Natural killer cell (primary cell): ENCODE results near the gene FCGR2B. TPM values are rescaled to one million over a fixed set of nuclear protein-coding genes. Genes with fewer than 3 reads are reported as not detected.

Experiments
- ATAC-seq, 3 donors: fragments of 150-1000 bp in 2 of 3; fragments of 200-7000 bp in 1 of 3; cut with Tn5 transposase; 1 replicate in 1 of 3; 2 replicates in 2 of 3; pipeline ENCODE4 v1.10.0; 2021; ENCODE audit warnings: mild to moderate bottlenecking in 2 of 3, moderate library complexity in 2 of 3
- DNase-seq, 2 donors: peaks; one replicate each; pipeline versions ENCODE4 v3.0.0 to v3.0.0-alpha.2; 2013 to 2021; ENCODE audit warnings: mixed read lengths in 1 of 2
- H3K27ac ChIP-seq: one replicate; pipeline ENCODE4 v1.5.1; 2013; ENCODE audit warnings: mild to moderate bottlenecking, low read length
- H3K27me3 ChIP-seq: one replicate; pipeline ENCODE4 v1.6.1; 2013; ENCODE audit warnings: low read length; ENCODE audit not compliant: control insufficient read depth, insufficient read depth
- H3K36me3 ChIP-seq: one replicate; pipeline ENCODE4 v1.6.1; 2013; ENCODE audit warnings: low read length; ENCODE audit not compliant: control insufficient read depth, insufficient read depth
- H3K4me1 ChIP-seq: one replicate; pipeline ENCODE4 v1.6.1; 2013; ENCODE audit warnings: low read length; ENCODE audit not compliant: control insufficient read depth, insufficient read depth
- H3K4me3 ChIP-seq: one replicate; pipeline ENCODE4 v1.5.1; 2013; ENCODE audit warnings: low read length
- H3K9me3 ChIP-seq: one replicate; pipeline ENCODE4 v1.6.1; 2013; ENCODE audit warnings: low read length; ENCODE audit not compliant: control insufficient read depth, insufficient read depth
- H3K27ac Mint-ChIP-seq, 2 donors: one replicate each; pipeline ENCODE4 v1.8.0; 2022; ENCODE audit warnings: mild to moderate bottlenecking in 2 of 2, mixed read lengths in 2 of 2, moderate library complexity in 1 of 2
- H3K27me3 Mint-ChIP-seq, 2 donors: one replicate each; pipeline ENCODE4 v1.8.0; 2022; ENCODE audit warnings: low read depth in 2 of 2, mixed read lengths in 2 of 2
- H3K36me3 Mint-ChIP-seq: one replicate; pipeline ENCODE4 v1.8.0; 2022; ENCODE audit warnings: mixed read lengths
- H3K4me1 Mint-ChIP-seq, 2 donors: one replicate each; pipeline ENCODE4 v1.8.0; 2022; ENCODE audit warnings: mixed read lengths in 2 of 2
- H3K4me3 Mint-ChIP-seq: one replicate; pipeline ENCODE4 v1.8.0; 2022; ENCODE audit warnings: mild to moderate bottlenecking, moderate library complexity, mixed read lengths
- H3K9me3 Mint-ChIP-seq, 2 donors: one replicate each; pipeline ENCODE4 v1.8.0; 2022; ENCODE audit warnings: mixed read lengths in 2 of 2
- whole genome bisulfite sequencing: methylation state at CpG from one replicate; pipeline ENCODE4 v1.1.7; 2013; ENCODE audit warnings: missing lambda C conversion rate; ENCODE audit not compliant: insufficient coverage; 5-methylcytosine and 5-hydroxymethylcytosine counted together
- intact Hi-C: fragments of 100-400 bp; cut with micrococcal nuclease; formaldehyde crosslinking; loops from one replicate; pipeline ENCODE4 v1.14.2; 2022
- total RNA-seq, 4 donors: library from RNA; stranded (reverse); fragments of 120-200 nt in 1 of 4; gene quantifications; one replicate each; pipeline versions ENCODE4 v1.2.3 to v1.2.4, GENCODE V29; 2013 to 2022
- TF ChIP-seq, protein P1 (sequence below): fragments of 200-600 bp; IDR thresholded peaks from one replicate; pipeline ENCODE4 v1.8.0; 2022; ENCODE audit warnings: antibody characterized with exemption

Gene FCGR2B
- total RNA-seq, 3 donors from 2014 or later (not counting 1 experiment from before 2014, with no cell fraction given): 12.6 to 76.9 (median 17.0) TPM

- Histone ChIP-seq H3K27ac (peak overlapping the region; percentile 12), H3K27me3 (no peaks in the 10 kb centered on the region), H3K4me1 (no peaks in the 10 kb centered on the region), H3K4me3 (no peak overlapping the region), H3K9me3 (no peaks in the 10 kb centered on the region), H3K36me3 (no peaks in the 10 kb centered on the region)
- TF ChIP-seq, protein P1, sequence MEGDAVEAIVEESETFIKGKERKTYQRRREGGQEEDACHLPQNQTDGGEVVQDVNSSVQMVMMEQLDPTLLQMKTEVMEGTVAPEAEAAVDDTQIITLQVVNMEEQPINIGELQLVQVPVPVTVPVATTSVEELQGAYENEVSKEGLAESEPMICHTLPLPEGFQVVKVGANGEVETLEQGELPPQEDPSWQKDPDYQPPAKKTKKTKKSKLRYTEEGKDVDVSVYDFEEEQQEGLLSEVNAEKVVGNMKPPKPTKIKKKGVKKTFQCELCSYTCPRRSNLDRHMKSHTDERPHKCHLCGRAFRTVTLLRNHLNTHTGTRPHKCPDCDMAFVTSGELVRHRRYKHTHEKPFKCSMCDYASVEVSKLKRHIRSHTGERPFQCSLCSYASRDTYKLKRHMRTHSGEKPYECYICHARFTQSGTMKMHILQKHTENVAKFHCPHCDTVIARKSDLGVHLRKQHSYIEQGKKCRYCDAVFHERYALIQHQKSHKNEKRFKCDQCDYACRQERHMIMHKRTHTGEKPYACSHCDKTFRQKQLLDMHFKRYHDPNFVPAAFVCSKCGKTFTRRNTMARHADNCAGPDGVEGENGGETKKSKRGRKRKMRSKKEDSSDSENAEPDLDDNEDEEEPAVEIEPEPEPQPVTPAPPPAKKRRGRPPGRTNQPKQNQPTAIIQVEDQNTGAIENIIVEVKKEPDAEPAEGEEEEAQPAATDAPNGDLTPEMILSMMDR: no peak
- Mint-ChIP-seq H3K4me1 (no peaks in the 10 kb centered on the region), H3K27ac (no peak overlapping the region), H3K36me3 (no peaks in the 10 kb centered on the region), H3K9me3 (no peaks in the 10 kb centered on the region), H3K27me3 (no peaks in the 10 kb centered on the region), H3K4me3 (no peak overlapping the region)
- ATAC-seq (no peak), DNase-seq (no peak)
- WGBS: 73% methylated on average over 4 of the region's 4 CpGs
- intact Hi-C loops: no loop called here
These were observed 42.6 kb downstream of the FCGR2B start for GRCh38 chr1:161705537-161705936.

- Histone ChIP-seq H3K36me3 (no peaks in the 10 kb centered on the region), H3K4me3 (no peak overlapping the region), H3K27me3 (no peaks in the 10 kb centered on the region), H3K4me1 (no peaks in the 10 kb centered on the region), H3K9me3 (no peaks in the 10 kb centered on the region), H3K27ac (peak overlapping the region; percentile 15)
- DNase-seq: no peak
- Mint-ChIP-seq H3K9me3 (no peaks in the 10 kb centered on the region), H3K4me3 (no peak overlapping the region), H3K4me1 (no peaks in the 10 kb centered on the region), H3K36me3 (no peaks in the 10 kb centered on the region), H3K27me3 (no peaks in the 10 kb centered on the region), H3K27ac (no peak overlapping the region)
- intact Hi-C loops: no loop called here
- TF ChIP-seq, protein P1: no peak
- WGBS: 85% methylated on average over 3 of the region's 3 CpGs
- no peak for ATAC-seq
These were observed 43.2 kb downstream of the FCGR2B start for GRCh38 chr1:161706113-161706481.

DNA sequence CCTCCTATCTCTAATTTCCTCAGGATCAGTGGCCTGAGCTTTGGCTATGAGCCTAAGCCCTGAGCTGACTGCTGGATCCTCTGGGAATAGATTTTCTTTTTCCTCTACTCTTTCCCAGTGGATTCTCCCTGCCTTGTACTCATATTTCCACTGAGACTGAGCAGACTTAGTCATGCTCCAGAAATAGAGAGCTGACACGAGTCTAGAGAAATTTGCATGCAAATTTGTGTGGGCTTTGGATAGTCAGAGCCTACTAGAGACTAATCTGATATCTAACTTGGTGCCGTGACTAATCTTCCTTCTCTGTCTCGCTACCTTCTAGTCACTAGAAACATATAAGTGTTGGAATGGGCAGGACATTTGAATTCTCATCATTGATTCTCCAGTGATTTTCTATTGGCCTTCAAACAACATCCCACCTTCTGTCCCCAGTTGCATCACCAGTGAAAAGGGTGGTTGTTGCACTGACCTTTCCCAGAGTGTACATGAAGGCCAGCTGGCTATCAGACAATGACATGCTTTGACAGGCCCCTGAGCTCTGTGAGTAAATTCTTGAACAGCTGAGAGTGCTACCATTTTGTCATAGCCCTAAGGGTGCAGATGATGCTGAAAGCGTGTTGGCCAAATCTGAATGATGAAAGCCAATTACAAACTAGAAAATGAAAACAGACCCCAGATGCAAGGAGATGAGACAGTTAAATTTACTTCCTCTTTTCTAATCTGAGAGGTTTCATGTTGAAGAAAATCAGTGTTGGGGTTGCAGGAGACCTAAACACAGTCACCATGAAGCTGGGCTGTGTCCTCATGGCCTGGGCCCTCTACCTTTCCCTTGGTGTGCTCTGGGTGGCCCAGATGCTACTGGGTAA lies 43.8 kb downstream of the FCGR2B start, which contains the start of gene FCRLA:
Gene FCRLA (plus strand): TSS at position 748 of the 866 bp plus-strand sequence. CDS start 36 bp downstream, at position 784.
- H3K27ac ChIP-seq: peak within 1 kb of the TSS; percentile 15
- 61% methylated on average over 2 of the region's 4 CpGs for WGBS

More for the DNA sequence above, 43.8 kb downstream of the FCGR2B start, which contains the start of gene FCRLA:
- ATAC-seq (no peak), DNase-seq (no peak)
- no peaks in the 10 kb centered on the region for H3K27me3 ChIP-seq
- Mint-ChIP-seq H3K9me3 (no peaks in the 10 kb centered on the region), H3K27ac (no peak within 1 kb of the TSS), H3K27me3 (no peaks in the 10 kb centered on the region), H3K4me1 (no peaks in the 10 kb centered on the region), H3K4me3 (no peak within 1 kb of the TSS), H3K36me3 (no peaks in the 10 kb centered on the region)
- intact Hi-C loops: no loop called here
- H3K4me1 ChIP-seq: no peaks in the 10 kb centered on the region
- no peaks in the 10 kb centered on the region for H3K9me3 ChIP-seq
- TF ChIP-seq, protein P1: no peak
- no peaks in the 10 kb centered on the region for H3K36me3 ChIP-seq
- peak within 1 kb of the TSS; percentile 6 for H3K4me3 ChIP-seq
